ENCODE data around the gene SLC22A15.
A peak's percentile ranks its signal among the peaks of the same experiment; 100 is the strongest.

DNA sequence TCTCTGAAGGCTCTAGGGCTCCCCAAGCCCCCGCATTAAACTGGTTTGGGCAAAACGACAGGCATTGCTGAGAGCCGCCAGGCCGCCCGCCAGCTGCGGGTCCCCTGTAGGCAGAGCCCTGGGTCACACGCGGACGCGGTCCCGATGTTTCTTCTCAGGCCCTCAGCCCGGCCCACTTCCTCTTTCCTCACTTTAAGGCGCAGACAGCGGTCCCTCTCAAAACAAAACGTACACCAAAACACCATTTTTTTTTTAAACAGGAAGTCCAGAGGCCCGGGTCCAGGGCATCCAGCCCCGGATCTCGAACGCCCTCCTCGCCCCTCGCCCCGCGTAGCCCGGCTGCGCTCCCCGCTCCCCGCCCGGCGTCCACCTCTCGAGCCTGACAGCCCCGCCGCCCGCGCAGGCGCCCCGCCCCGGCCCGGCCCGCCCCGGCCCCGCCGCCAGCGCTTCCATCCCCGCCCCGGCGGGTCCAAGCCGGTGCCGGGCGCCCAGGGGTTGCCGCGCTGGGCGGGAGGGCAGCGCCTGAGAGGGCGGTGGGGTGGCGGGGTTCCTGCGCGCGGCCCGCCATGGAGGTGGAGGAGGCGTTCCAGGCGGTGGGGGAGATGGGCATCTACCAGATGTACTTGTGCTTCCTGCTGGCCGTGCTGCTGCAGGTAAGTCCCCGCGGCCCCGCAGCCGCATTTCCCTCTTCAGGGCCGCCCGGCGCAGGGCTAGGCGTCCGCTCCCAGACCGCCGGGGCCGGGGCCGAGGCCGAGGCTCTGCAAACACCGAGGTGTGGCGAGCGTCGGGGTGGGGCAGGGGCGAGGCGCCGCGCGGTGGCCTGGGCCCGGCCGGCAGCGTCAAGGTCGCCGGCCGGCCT is at the start of gene SLC22A15:
- TF ChIP-seq, protein P1, sequence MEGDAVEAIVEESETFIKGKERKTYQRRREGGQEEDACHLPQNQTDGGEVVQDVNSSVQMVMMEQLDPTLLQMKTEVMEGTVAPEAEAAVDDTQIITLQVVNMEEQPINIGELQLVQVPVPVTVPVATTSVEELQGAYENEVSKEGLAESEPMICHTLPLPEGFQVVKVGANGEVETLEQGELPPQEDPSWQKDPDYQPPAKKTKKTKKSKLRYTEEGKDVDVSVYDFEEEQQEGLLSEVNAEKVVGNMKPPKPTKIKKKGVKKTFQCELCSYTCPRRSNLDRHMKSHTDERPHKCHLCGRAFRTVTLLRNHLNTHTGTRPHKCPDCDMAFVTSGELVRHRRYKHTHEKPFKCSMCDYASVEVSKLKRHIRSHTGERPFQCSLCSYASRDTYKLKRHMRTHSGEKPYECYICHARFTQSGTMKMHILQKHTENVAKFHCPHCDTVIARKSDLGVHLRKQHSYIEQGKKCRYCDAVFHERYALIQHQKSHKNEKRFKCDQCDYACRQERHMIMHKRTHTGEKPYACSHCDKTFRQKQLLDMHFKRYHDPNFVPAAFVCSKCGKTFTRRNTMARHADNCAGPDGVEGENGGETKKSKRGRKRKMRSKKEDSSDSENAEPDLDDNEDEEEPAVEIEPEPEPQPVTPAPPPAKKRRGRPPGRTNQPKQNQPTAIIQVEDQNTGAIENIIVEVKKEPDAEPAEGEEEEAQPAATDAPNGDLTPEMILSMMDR (IDR thresholded peaks at IDR 0.05; ENCODE audit: low read depth, low read length), result no peak
- TF ChIP-seq, protein P2, sequence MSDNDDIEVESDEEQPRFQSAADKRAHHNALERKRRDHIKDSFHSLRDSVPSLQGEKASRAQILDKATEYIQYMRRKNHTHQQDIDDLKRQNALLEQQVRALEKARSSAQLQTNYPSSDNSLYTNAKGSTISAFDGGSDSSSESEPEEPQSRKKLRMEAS (IDR thresholded peaks at IDR 0.05; ENCODE audit: low read depth, low read length), result peak; percentile 67
- TF ChIP-seq POLR2A (IDR thresholded peaks at IDR 0.05; ENCODE audit: extremely low read depth, insufficient read length), result peak; percentile 85
- peak; percentile 86 for TF ChIP-seq MYC (IDR thresholded peaks at IDR 0.05; ENCODE audit: low read depth, low read length)
